GM21825 (cell line): ENCODE results near the gene CHPF2.

Source experiments
- ATAC-seq: cut with Tn5 transposase; IDR thresholded peaks from one replicate; pipeline ENCODE4 v1.9.1; 2021; ENCODE audit warnings: mild to moderate bottlenecking, moderate library complexity; ENCODE audit not compliant: unreplicated experiment

CHPF2 gene

DNA sequence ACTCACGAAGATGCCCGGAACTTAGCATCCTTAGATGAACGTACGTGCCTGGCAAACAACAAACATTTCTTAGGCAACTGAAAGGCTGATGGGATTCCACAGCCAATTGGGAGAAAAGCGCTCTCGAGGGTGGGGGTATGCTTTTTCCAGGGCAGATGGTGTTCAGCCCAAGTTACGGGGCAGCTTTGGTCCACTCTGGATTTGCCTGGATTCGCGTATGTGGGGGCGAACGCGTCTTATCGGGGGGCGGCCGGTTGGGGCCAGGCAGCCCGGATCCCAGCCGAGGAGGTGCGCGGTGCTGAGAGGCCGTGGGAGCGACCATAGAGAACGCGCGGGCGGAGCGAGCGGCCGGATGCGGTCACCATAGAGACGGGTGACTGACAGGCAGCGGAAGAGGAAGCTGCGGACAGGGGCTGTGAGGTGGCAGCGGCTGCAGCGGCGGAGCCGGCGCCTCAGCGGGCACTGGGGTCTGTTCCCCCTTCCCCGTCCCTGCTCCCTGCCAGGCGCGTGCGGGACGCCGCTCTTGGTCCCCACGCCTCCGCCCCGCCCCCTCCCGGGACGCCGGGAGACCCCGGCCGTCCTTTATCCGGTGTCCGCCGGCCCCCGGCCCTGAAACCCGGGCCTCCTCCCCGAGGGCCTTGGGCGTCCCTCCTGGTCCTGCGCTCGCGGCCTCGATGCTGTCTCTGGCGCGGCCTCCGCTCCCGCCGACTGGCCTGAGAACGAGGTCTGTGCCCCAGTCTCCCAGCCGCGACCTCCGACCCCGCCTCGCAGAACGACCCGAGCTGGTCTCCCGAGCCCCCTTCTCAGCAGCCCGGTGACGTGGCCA is at the start of gene CHPF2:
TSS of gene CHPF2 (plus strand) at position 393 of the 826 bp plus-strand sequence. CDS start 1,529 bp downstream, outside the sequence.
- peak; percentile 96 for ATAC-seq

GRCh38 chr7:151185762-151186639 is 46.3 kb upstream of the CHPF2 start:
- no peak for ATAC-seq

GRCh38 chr7:151186640-151187408 is 45.5 kb upstream of the CHPF2 start, which contains the start of gene ASB10:
TSS of gene ASB10 (minus strand) at chr7:151187250. CDS start at chr7:151187130, 120 bp downstream.
- ATAC-seq, result no peak

DNA sequence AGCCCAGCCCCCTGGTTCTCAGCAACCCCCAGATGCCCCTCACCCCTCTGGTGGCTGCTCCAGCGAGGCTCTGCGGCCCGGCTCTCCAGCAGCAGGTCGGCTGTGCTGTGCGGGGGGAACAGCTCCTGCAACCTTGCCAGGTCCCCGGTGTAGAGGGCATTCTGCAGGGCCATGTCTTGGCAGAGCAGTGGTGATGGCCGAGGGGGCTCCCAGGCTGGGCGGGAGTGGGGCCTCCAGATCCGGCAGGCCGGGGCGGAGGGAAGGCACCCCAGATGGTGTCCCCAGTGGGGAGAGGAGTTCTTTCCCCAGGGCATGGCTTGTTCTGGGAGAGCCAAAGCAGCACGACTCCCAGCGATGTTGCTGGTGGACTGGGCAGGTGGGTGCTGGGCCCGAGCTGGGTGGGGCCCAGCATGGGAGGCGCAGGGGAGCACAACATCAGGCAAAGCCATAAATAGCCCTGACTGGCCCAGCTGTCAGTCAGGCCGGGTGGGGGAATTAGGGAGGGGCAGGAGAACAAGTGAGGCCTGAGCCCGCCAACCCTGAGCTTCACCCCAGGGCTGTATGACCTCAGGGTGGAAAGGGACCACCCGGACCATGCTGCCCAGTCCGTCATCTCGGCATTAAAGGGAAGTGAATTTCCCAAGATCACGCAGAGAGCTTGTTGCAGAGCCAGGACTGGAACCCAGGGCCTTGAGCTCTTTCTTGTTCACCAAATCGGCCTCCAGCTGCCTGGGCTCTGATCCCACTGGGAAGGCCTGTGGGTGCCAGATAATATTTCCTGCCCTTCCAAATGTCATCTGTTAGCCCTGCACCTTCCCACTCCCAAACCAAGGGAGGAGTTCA is 44.7 kb upstream of the CHPF2 start:
- no peak for ATAC-seq

DNA sequence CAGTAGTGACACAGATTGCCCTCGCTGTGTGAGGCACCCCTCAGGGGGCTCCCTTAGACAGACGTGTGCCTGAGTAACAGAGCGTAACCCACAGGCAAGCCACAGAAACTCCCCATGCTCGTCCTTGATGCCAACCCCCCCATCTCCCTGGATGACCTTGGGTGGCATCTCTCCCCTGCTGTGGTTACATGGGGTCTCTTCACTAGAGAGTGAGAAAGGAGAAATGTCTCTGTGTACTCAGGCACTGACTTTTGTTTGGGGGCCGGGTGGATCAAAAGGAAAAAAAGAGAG is 44.1 kb upstream of the CHPF2 start:
- ATAC-seq, result no peak

DNA sequence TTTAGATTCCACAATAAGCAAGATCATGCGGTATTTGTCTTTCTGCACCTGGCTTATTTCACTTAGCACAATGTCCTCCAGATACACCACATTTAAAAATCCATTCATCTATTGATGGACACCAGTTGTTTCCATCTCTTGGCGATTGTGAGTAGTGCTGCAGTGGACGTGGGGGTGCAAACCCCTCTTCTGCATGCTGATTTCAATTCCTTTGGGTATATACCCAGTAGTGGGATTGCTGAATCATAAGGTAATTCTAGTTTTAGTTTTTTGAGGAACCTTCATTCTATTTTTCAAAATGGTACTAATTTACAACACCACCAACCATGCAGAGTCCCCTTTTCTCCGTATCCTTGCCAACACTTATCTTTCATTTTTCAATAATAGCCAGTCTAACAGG is 43.2 kb upstream of the CHPF2 start:
- no peak for ATAC-seq

DNA sequence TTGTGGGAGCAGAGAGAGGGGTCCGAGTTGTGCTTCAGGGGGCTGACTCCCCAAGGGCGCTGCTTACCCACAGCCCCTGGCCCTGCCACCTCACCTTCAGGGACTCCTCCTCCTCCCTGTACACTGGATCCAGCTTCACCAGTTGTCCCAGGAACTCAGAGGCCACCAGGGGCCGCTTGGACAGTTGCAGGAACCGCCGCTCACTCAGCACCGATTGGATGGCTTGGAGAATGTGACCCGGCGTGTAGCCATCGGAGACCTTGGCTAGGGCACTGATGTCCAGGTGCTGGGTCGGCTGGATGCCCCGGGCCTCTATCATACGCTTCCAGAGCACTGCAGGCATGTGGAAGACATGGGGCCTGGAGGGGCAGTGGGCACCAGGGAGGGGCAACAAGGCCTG is 40.7 kb upstream of the CHPF2 start:
- no peak for ATAC-seq

GRCh38 chr7:151192002-151192539 is 40.2 kb upstream of the CHPF2 start:
- no peak for ATAC-seq

GRCh38 chr7:151193203-151193978 is 38.9 kb upstream of the CHPF2 start:
- ATAC-seq, result no peak

DNA sequence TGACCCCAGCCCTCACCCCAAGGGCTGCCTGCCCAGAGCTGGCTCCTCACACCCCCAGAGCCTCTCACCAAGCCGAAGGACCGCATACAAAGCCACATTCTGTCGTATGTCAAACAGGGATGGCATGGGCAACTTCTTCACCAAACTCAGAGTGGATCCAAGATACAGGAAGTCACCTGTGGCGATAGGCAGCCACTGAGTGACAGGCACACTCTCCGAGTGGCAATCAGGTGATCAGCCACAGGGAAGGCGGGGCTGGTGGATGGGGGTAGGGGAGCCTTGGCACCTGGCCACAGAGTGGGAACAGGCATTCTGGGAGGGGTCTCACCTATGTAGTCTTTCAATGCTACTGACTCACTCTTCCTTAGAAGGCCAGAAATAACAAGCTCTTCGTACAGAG is 38.1 kb upstream of the CHPF2 start:
- no peak for ATAC-seq

- ATAC-seq, result no peak
These were observed 36.5 kb upstream of the CHPF2 start for GRCh38 chr7:151195616-151196450.

GRCh38 chr7:151197932-151198331 is 34.4 kb upstream of the CHPF2 start:
- ATAC-seq, result no peak

GRCh38 chr7:151198945-151199848 is 33.1 kb upstream of the CHPF2 start:
- ATAC-seq, result no peak

- no peak for ATAC-seq
These were observed 30.9 kb upstream of the CHPF2 start for GRCh38 chr7:151201344-151201743.

- no peak for ATAC-seq
These were observed 30.5 kb upstream of the CHPF2 start for GRCh38 chr7:151201751-151202150.

DNA sequence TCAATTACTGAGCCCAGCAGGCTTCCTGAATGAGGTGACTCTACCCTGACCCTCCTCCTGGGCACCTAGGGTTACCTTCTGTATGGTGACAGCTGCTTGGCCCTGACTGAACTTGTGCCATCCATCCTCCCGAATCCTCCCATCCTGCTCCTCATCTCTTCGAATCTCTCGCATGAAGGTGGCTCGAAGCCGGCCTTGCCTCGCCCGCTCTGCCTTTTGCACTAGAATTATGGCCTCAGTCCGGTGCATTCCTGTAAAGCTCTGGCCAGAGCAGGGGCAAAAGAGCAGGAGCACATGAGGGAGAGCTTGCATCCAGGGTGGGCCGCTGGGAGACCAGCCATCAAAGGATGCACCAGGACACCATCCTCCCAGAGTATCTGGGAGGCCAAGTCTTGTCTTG is 29.4 kb upstream of the CHPF2 start:
- ATAC-seq, result no peak

- ATAC-seq, result no peak
These were observed 27.8 kb upstream of the CHPF2 start for GRCh38 chr7:151204383-151205032.
